HG03520 (cell line): Measurements from ENCODE around the gene SLC41A3.

Experiments used
- ATAC-seq: cut with Tn5 transposase; IDR thresholded peaks from one replicate; pipeline ENCODE4 v1.9.1; 2021; ENCODE audit warnings: mild to moderate bottlenecking, moderate library complexity; ENCODE audit not compliant: unreplicated experiment

The SLC41A3 gene

DNA sequence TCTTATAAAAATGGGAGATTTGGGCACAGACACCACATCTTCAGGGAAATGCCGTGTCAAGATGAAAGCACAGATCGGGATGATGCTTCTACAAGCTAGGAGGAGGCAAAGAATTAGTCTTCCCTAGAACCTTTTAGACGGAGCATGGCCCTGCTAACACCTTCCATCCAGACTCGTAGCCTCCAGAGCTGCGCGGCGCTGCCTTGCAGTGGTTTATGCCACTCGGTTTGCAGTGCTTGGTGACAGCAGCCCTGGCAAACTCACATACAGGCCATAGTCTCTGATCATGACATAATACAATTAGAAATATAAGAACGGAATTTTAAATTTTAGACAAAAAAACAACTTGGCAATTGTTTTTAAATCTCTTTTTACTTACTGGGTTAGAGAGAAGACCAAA is 37.1 kb upstream of the SLC41A3 start:
- ATAC-seq = no peak

DNA sequence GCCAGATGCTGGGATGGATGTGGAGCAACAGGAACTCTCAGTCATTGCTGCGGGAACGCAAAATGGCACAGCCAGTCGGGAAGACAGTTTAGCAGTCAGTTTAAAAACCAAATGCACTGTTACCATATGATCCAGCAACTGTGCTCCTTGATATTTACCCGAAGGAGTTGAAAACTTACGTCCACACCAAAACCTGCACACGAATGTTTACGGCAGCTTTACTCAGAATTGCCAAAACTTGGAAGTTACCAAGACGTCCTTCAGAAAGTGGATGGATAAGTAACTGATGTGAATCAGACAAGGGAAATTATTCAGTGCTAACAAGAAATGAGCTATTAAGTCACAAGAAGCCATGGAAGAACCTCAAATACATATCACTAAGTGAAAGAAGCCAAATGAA is 36.1 kb upstream of the SLC41A3 start:
- ATAC-seq = no peak

DNA sequence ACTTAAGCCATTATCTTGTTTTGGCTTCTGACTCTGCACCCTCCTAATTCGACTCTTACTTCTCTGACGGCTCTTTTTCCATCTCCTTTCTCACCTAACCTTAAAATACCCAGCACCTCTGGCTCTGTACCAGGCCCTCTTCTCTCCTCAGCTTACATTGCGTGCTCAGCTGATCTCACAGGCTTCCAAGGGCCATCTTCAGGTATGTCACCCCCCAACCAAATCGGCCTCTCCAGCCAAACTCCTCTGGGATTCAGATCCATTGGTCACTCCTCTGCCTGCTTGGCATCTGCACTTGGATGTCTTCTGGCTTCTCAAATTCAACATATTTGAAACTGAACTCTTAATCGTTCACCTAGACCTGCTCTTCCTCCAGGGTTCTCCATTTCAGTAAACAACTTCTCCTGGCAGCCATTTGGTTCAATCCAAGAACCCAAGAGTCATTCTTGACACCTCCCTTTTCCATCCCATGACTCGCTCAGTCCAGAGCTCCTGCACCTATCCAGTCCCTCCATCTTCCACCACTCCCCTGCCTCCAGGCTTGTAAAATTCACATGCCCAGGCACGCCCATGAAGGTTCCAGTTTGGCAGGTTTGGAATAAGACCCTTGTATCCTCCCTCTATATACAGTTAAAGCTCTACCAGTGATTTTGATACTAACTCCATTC is 35.2 kb upstream of the SLC41A3 start:
- ATAC-seq = no peak

DNA sequence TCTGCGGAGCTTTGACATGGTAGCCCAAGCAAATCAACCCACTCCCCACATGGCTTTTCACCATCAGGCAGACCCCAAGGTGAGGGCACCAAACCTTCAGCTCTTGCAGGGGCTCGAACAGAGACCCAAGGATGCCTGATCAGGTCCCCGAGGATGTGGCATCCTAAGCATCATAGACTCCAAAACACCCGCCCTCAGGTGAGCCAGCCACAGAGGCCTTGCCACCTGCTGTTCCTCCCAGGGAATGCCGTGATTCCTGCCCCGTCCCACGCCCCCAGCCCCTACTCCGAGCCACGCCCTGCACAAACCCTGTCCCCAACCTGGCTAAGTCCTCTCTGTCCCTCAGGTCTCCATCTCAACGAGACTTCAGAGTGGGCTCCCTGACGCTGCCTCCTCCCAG is 34.7 kb upstream of the SLC41A3 start:
- ATAC-seq = no peak

- no peak for ATAC-seq
Observed at GRCh38 chr3:126117786-126118185, 33.9 kb upstream of the SLC41A3 start.

DNA sequence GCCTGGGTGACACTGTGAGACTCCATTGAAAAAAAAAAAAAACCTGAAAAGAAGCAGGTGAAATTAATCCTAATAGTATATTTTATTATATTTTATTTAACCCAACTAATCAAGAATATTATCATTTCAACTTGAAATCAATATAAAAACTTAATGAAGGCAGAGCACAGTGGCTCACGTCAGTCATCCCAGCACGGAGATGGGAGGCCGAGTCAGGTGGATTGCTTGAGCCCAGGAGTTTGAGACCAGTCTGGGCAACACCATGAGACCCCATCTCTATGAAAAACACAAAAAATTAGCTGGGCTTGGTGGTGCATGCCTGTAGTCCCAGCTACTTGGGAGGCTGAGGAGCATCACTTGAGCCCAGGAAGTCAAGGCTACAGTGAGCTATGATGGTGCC is 33.3 kb upstream of the SLC41A3 start:
- ATAC-seq = no peak

DNA sequence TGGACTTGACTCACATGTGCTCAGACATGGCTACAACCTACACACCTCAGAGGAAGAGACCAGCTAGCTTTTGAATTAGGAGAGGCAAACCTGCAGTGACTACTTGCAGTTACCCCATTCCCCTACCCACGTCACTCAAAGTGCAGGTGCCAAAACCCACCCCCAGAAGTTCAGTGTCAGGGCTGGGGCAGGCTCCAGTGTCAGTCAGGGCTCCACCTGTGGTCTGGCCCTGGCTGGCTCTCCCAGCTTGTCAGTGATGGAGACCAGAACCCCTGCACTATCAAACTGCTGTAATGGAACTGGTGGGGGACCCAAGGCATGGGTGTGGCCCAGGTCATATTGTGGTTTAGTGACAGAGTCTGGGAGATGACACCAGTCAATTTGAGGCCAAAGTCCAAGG is 32.6 kb upstream of the SLC41A3 start:
- no peak for ATAC-seq

DNA sequence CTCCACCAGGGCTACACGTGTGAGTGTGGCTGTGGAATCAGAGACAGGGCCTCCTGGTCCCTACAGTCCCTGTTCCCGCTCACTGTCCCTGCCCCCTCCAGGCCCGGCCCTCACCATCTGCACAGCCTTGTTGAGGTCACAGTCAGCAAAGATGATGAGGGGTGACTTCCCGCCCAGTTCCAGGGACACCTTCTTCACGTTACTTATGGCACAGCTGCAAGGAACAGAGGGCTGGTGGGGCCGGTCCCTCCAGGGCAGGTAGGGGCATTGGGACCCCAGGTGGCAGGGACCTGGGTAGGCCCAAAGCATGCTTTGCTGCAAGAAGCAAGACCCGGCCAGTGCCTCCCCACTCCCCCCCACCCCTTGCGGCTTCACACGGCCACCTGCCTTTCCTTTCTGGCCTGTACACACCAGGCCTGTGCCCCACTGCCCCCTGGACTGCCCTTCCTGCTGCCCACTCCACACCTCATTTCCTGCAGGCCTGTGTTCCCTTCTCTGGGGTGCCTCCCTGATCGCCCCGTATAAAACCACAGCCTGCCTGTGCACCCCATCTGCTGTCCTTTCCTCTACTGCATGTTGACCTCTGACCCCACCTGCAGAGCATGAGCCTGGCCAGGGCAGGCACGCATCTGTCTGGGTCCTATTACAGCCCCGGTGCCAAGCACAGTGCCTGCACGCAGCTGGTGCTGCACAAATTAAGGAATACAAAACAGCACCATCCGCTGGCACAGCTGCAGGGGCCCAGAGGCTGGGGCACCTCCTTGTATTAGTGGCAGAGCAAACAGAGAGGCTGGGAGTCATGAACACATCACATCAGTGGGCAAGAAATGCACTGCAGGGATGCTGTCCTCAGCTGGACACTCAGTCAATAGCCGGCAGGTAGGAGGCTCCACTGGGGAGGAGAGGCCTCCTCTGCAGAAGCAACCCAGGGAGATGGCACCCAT is 30.8 kb upstream of the SLC41A3 start:
- no peak for ATAC-seq

- no peak for ATAC-seq
Observed at GRCh38 chr3:126113733-126114442, 30.0 kb upstream of the SLC41A3 start.

- ATAC-seq = no peak
Observed at GRCh38 chr3:126113238-126113555, 29.3 kb upstream of the SLC41A3 start.

DNA sequence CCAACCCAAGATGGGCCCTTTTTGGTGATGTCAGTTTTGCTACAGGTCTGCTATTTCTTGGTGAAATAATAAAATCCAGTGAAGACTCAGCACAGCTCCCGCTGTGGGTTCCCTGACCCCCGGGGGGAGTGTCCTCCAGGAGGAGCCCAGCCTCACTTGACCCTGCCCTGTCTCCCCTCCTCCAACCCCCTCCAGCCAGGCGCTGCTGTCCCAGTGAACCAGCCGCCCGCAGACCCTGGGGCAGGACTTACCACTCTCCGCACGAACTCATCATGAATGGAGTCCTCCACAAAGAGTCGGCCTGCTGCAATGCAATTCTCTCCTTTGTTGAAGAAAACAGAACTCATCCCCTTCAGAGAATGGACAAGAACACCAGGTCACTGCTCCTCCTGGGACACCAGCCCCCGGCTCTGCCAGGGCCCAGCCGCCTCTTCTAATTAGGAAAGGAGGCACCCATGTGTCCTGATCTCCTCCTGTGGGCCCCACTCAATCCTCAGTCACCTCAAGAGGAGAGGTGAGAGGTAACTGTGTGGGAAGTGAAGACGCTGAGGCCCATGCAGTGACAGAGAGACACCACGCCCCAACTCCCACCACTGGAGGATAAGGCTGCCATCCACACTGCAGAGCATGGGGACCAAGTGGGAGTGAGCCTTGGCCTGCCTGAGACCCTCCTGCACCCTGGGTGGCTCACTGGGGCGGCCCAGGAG is 28.8 kb upstream of the SLC41A3 start:
- no peak for ATAC-seq

GRCh38 chr3:126111566-126112475 is 27.9 kb upstream of the SLC41A3 start:
- no peak for ATAC-seq

- ATAC-seq = no peak
Observed at GRCh38 chr3:126111126-126111551, 27.2 kb upstream of the SLC41A3 start.

- no peak for ATAC-seq
Observed at GRCh38 chr3:126110431-126111125, 26.7 kb upstream of the SLC41A3 start.

- no peak for ATAC-seq
Observed at GRCh38 chr3:126109880-126110235, 25.9 kb upstream of the SLC41A3 start.

DNA sequence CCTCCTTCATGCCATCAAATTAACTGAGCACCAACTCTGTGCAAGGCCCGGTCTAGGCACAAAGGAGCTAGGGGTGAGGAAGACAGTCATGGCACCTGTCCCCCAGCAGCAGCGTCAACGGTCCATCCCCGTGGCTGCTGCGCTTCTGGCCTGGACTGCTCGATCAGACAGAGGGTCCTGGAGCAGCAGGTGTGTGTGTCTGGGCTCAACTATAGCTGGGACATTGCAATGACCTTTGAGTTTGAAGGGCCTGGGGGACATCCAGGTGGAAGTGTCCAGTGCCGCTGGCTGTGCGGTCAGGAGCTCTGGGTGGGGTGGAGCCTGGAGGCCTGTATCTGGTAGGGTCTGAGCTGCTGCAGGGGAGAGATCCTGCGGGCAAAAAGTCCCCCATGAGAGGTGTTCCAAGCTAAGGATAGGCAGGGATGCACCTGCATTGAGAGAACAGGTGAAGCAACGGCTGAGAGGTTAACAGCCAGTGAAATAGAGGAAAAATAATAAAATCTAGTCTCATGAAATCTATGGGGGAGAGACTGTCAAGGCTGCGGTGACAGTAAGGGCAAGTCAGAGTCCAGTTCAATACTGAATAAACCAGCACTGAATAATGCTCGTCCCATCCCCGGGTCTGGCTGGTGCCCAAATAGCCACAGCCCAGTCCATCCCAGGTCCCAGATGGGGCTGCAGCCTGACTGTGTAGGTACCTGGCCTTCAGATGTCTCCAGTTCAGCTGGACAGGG is 25.4 kb upstream of the SLC41A3 start:
- no peak for ATAC-seq

DNA sequence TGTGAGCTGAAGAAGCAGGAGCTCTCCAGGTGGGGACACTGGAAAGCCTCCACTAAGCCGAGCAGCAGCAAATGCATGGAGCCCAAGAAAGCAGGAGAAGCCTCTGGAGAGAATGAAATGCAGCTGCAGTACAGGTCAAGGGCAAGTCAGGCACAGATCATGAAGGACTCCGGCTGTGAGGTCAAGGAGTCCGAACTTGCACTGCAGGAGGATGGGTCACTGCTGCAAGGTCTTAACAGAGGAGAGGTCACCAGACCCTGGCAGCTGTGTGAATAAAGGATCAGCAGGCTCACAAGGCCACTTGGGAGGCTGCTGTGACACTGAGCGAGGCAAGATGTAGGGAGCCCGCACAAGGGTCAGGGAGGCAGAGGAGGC is 24.7 kb upstream of the SLC41A3 start:
- no peak for ATAC-seq

- ATAC-seq = no peak
Observed at GRCh38 chr3:126107957-126108675, 24.2 kb upstream of the SLC41A3 start.
